NT2/D1 (cell line): ENCODE results near the gene PCDHGB7.
"Not testable (repeated sequence)": the region's sequence is repeated elsewhere in the genome, so short reads cannot be mapped to it uniquely, and the experiment has no call there.

Source experiments
- DNase-seq: peaks from one replicate; pipeline ENCODE4 v3.0.0-alpha.2; 2011; ENCODE audit warnings: low read depth, low spot score
- H3K27me3 ChIP-seq: 2 replicates; pipeline ENCODE4 v1.6.0; 2011; ENCODE audit warnings: mild to moderate bottlenecking; ENCODE audit not compliant: insufficient read length, insufficient read depth
- H3K36me3 ChIP-seq: 2 replicates; pipeline ENCODE4 v1.6.1; 2011; ENCODE audit warnings: mild to moderate bottlenecking, low read length, mixed read lengths; ENCODE audit not compliant: insufficient read depth, insufficient read length
- H3K4me1 ChIP-seq: 2 replicates; pipeline ENCODE4 v1.5.1; 2011; ENCODE audit not compliant: insufficient read depth, insufficient read length
- H3K4me3 ChIP-seq: 2 replicates; pipeline ENCODE4 v1.5.1; 2011; ENCODE audit warnings: low read depth; ENCODE audit not compliant: insufficient read length
- H3K9ac ChIP-seq: 2 replicates; pipeline ENCODE4 v1.6.0; 2011; ENCODE audit warnings: low read depth; ENCODE audit not compliant: insufficient read length
- H3K9me3 ChIP-seq: 2 replicates; pipeline ENCODE4 v1.5.1; 2011; ENCODE audit warnings: mild to moderate bottlenecking, low read length; ENCODE audit not compliant: insufficient read depth
- SUZ12 ChIP-seq: IDR thresholded peaks from 2 replicates; pipeline ENCODE4 v1.6.1; 2011; ENCODE audit not compliant: insufficient read length, insufficient read depth; ENCODE audit errors: extremely low read depth
- YY1 ChIP-seq: IDR thresholded peaks from 2 replicates; pipeline ENCODE4 v1.6.1; 2011; ENCODE audit not compliant: insufficient read length, insufficient read depth
- ZNF274 ChIP-seq: IDR thresholded peaks from 2 replicates; pipeline ENCODE4 v1.6.1; 2011; ENCODE audit warnings: mild to moderate bottlenecking, low read depth, low read length

Gene PCDHGB7

DNA sequence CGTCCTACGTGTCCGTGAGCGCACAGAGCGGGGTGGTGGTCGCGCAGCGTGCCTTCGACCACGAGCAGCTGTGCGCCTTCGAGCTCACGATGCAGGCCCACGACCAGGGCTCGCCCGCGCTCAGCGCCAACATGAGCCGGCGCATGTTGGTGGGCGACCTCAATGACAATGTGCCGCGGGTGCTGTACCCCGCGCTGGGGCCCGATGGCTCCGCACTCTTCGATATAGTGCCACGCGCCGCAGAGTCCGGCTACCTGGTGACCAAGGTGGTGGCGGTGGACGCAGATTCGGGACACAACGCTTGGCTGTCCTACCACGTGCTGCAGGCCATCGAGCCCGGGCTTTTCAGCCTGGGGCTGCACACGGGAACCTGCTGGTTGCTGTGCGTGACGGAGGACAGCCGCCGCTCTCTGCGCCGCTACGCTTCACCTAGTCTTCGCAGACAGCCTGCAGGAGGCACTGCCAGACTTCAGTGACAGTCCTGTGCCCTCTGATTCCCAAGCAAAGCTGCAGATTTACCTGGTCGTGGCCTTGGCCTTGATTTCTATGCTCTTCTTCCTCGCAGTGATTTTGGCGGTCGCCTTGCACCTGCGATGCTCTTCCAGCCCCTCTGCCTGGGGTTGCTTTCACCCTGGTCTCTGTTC, 10.4 kb downstream of the PCDHGB7 start:
- TF ChIP-seq SUZ12: no peak
- no peak for TF ChIP-seq YY1
- TF ChIP-seq ZNF274: no peak
- Histone ChIP-seq H3K27me3 (no peaks in the 10 kb centered on the region), H3K36me3 (peaks cover 5% of the 10 kb centered on the region), H3K4me1 (no peaks in the 10 kb centered on the region), H3K9me3 (peaks cover 39% of the 10 kb centered on the region), H3K9ac (no peak overlapping the region), H3K4me3 (no peak overlapping the region)
- DNase-seq: no peak

DNA sequence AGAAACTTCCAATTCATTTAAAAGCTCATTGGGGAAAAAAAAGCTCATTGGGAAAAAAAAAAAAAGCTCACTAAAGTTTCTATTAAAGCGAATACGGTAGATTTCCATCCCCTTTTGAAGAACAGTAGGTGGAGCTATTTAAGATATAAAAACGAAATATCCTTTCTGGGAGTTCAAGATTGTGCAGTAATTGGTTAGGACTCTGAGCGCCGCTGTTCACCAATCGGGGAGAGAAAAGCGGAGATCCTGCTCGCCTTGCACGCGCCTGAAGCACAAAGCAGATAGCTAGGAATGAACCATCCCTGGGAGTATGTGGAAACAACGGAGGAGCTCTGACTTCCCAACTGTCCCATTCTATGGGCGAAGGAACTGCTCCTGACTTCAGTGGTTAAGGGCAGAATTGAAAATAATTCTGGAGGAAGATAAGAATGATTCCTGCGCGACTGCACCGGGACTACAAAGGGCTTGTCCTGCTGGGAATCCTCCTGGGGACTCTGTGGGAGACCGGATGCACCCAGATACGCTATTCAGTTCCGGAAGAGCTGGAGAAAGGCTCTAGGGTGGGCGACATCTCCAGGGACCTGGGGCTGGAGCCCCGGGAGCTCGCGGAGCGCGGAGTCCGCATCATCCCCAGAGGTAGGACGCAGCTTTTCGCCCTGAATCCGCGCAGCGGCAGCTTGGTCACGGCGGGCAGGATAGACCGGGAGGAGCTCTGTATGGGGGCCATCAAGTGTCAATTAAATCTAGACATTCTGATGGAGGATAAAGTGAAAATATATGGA, 13.0 kb downstream of the PCDHGB7 start, which contains the start of gene PCDHGA12:
PCDHGA12 (plus strand) TSS at position 176 of the 782 bp plus-strand sequence; CDS start at position 429, 253 bp downstream.
- no peak for DNase-seq
- peaks cover 28% of the 10 kb centered on the region; the same call in 1 of the 2 replicates for H3K9me3 ChIP-seq
- H3K4me3 ChIP-seq: no peak within 1 kb of the TSS
- H3K4me1 ChIP-seq: no peaks in the 10 kb centered on the region
- peaks cover 5% of the 10 kb centered on the region for H3K36me3 ChIP-seq
- TF ChIP-seq ZNF274: no peak
- no peak for TF ChIP-seq YY1
- TF ChIP-seq SUZ12: no peak
- H3K27me3 ChIP-seq: no peaks in the 10 kb centered on the region
- no peak within 1 kb of the TSS for H3K9ac ChIP-seq

DNA sequence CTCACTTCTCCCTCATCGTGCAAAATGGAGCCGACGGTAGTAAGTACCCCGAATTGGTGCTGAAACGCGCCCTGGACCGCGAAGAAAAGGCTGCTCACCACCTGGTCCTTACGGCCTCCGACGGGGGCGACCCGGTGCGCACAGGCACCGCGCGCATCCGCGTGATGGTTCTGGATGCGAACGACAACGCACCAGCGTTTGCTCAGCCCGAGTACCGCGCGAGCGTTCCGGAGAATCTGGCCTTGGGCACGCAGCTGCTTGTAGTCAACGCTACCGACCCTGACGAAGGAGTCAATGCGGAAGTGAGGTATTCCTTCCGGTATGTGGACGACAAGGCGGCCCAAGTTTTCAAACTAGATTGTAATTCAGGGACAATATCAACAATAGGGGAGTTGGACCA, 13.8 kb downstream of the PCDHGB7 start:
- H3K4me1 ChIP-seq: no peaks in the 10 kb centered on the region
- H3K27me3 ChIP-seq: no peaks in the 10 kb centered on the region
- no peak overlapping the region for H3K9ac ChIP-seq
- TF ChIP-seq YY1 (no peak), SUZ12 (no peak)
- no peak for DNase-seq
- peaks cover 5% of the 10 kb centered on the region for H3K36me3 ChIP-seq
- H3K4me3 ChIP-seq: no peak overlapping the region
- H3K9me3 ChIP-seq: peaks cover 28% of the 10 kb centered on the region; the same call in 1 of the 2 replicates

DNA sequence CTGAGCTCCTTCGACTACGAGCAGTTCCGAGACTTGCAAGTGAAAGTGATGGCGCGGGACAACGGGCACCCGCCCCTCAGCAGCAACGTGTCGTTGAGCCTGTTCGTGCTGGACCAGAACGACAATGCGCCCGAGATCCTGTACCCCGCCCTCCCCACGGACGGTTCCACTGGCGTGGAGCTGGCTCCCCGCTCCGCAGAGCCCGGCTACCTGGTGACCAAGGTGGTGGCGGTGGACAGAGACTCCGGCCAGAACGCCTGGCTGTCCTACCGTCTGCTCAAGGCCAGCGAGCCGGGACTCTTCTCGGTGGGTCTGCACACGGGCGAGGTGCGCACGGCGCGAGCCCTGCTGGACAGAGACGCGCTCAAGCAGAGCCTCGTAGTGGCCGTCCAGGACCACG, 14.8 kb downstream of the PCDHGB7 start:
- not testable (repeated sequence) for H3K4me1 ChIP-seq, DNase-seq, H3K27me3 ChIP-seq, H3K9ac ChIP-seq, H3K4me3 ChIP-seq, H3K36me3 ChIP-seq
- H3K9me3 ChIP-seq: peaks cover 27% of the 10 kb centered on the region; the same call in 1 of the 2 replicates

GRCh38 chr5:141432726-141433125, 15.2 kb downstream of the PCDHGB7 start:
- not testable (repeated sequence) for H3K4me3 ChIP-seq, DNase-seq, H3K4me1 ChIP-seq, H3K36me3 ChIP-seq, H3K27me3 ChIP-seq, H3K9ac ChIP-seq
- peaks cover 23% of the 10 kb centered on the region; the same call in 1 of the 2 replicates for H3K9me3 ChIP-seq

DNA sequence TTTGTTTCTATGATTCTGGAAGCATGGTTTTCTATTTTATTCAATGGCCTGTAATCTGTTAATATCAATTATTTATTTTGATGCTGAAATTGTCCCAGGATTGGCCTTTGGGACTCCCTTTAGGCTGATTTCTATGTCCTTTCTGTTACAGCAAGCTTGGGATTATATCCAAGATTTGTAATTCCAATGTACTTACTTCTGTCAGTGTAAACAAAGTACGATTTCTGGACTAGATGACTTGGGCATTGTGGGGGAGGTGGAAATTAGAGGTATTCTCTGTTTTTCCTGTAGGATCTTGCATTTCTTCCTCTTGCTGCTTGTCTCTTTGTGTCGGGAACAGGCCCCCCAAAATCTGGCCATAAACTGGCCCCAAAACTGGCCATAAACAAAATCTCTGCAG, 16.5 kb downstream of the PCDHGB7 start:
- H3K4me3 ChIP-seq: no peak overlapping the region
- no peak for TF ChIP-seq ZNF274
- no peak for TF ChIP-seq SUZ12
- no peak for TF ChIP-seq YY1
- no peaks in the 10 kb centered on the region for H3K4me1 ChIP-seq
- no peak overlapping the region for H3K9ac ChIP-seq
- no peaks in the 10 kb centered on the region for H3K36me3 ChIP-seq
- no peaks in the 10 kb centered on the region for H3K27me3 ChIP-seq
- H3K9me3 ChIP-seq: peaks cover 18% of the 10 kb centered on the region; the same call in 1 of the 2 replicates
- no peak for DNase-seq

GRCh38 chr5:141437221-141437620, 19.7 kb downstream of the PCDHGB7 start:
- TF ChIP-seq SUZ12: no peak
- TF ChIP-seq ZNF274: no peak
- no peak for TF ChIP-seq YY1
- Histone ChIP-seq H3K36me3 (no peaks in the 10 kb centered on the region), H3K27me3 (no peaks in the 10 kb centered on the region), H3K4me3 (no peak overlapping the region), H3K4me1 (no peaks in the 10 kb centered on the region), H3K9me3 (peaks cover 7% of the 10 kb centered on the region; the same call in 1 of the 2 replicates), H3K9ac (no peak overlapping the region)
- no peak for DNase-seq
